OCI-LY3 (cell line): ENCODE results near the gene MAT2A.

Source experiments
- EZH2phosphoT487 ChIP-seq: fragments of 200-600 bp; shearing (Covaris generic); IDR thresholded peaks from 2 replicates; pipeline ENCODE4 v1.6.1; 2018; ENCODE audit warnings: antibody characterized with exemption, mixed run types, low read depth
- TF ChIP-seq, protein P1 (sequence below): fragments of 200-600, 300-600 bp; sonication (generic); IDR thresholded peaks from 2 replicates; pipeline ENCODE4 v1.5.1; 2014; ENCODE audit warnings: antibody characterized with exemption, low read length, low read depth

DNA sequence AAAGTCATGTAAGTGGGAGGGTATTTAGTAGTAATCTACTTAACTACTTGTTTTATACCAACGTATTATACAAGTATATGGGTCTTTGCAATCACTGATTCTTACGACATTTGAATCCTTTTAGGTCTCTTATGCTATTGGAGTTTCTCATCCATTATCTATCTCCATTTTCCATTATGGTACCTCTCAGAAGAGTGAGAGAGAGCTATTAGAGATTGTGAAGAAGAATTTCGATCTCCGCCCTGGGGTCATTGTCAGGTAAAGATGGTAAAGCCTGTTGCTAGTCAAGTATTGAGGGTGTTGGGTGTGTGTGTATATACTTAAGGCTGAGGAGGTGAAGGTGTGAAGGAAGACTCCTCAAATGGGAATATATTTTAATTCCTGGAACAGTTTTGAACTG lies 3.8 kb downstream of the MAT2A start:
- TF ChIP-seq, protein P1, sequence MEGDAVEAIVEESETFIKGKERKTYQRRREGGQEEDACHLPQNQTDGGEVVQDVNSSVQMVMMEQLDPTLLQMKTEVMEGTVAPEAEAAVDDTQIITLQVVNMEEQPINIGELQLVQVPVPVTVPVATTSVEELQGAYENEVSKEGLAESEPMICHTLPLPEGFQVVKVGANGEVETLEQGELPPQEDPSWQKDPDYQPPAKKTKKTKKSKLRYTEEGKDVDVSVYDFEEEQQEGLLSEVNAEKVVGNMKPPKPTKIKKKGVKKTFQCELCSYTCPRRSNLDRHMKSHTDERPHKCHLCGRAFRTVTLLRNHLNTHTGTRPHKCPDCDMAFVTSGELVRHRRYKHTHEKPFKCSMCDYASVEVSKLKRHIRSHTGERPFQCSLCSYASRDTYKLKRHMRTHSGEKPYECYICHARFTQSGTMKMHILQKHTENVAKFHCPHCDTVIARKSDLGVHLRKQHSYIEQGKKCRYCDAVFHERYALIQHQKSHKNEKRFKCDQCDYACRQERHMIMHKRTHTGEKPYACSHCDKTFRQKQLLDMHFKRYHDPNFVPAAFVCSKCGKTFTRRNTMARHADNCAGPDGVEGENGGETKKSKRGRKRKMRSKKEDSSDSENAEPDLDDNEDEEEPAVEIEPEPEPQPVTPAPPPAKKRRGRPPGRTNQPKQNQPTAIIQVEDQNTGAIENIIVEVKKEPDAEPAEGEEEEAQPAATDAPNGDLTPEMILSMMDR: no peak
- no peak for TF ChIP-seq EZH2phosphoT487
